GM12865 (cell line): Measurements from ENCODE around the gene HSD17B14.

Experiments used
- DNase-seq: peaks from one replicate; pipeline ENCODE4 v3.0.0; 2010; ENCODE audit warnings: low read depth
- H3K4me3 ChIP-seq: 2 replicates; pipeline ENCODE4 v1.5.1; 2011; ENCODE audit warnings: mild to moderate bottlenecking, low read depth, low read length, control low read depth
- TF ChIP-seq, protein P1 (sequence below): IDR thresholded peaks from 2 replicates; pipeline ENCODE4 v1.5.1; 2011; ENCODE audit warnings: low read length, control low read depth, low read depth, inconsistent platforms; ENCODE audit not compliant: insufficient read depth; ENCODE audit errors: missing control alignments

The HSD17B14 gene

GRCh38 chr19:48835734-48836088 lies 580 bp downstream of the HSD17B14 start:
- peak overlapping the region; percentile 36 for H3K4me3 ChIP-seq
- TF ChIP-seq, protein P1, sequence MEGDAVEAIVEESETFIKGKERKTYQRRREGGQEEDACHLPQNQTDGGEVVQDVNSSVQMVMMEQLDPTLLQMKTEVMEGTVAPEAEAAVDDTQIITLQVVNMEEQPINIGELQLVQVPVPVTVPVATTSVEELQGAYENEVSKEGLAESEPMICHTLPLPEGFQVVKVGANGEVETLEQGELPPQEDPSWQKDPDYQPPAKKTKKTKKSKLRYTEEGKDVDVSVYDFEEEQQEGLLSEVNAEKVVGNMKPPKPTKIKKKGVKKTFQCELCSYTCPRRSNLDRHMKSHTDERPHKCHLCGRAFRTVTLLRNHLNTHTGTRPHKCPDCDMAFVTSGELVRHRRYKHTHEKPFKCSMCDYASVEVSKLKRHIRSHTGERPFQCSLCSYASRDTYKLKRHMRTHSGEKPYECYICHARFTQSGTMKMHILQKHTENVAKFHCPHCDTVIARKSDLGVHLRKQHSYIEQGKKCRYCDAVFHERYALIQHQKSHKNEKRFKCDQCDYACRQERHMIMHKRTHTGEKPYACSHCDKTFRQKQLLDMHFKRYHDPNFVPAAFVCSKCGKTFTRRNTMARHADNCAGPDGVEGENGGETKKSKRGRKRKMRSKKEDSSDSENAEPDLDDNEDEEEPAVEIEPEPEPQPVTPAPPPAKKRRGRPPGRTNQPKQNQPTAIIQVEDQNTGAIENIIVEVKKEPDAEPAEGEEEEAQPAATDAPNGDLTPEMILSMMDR, result peak; percentile 98
- peak; percentile 95 for DNase-seq

DNA sequence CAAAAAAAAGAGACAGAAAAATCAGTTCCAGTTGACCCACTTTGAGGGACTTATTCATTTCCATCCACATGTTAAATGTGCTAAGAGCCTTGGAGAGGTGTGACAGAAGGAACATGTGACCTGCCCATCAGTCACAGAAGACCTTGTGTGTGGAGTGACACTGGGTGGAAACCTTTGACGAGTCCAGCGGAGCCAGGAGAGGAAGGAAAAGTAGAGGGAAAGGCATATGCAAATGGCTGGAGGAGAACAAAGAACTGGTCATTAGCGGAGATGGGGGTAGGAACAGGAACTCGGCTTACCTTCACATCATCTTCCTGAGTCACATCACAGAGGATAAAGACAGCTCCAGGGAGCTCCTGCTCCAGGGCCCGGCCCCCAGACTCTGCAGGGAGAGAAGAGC lies 2.3 kb downstream of the HSD17B14 start:
- no peak overlapping the region for H3K4me3 ChIP-seq
- no peak for DNase-seq
- TF ChIP-seq, protein P1, result no peak

GRCh38 chr19:48833049-48833448 lies 3.2 kb downstream of the HSD17B14 start:
- H3K4me3 ChIP-seq, result no peak overlapping the region
- TF ChIP-seq, protein P1, result no peak
- no peak for DNase-seq

GRCh38 chr19:48830965-48831364 lies 5.3 kb downstream of the HSD17B14 start:
- TF ChIP-seq, protein P1, result no peak
- DNase-seq, result no peak
- H3K4me3 ChIP-seq, result no peak overlapping the region

GRCh38 chr19:48830088-48830487 lies 6.2 kb downstream of the HSD17B14 start:
- TF ChIP-seq, protein P1, result no peak
- DNase-seq, result no peak

GRCh38 chr19:48826606-48827020 lies 9.7 kb downstream of the HSD17B14 start:
- no peak for DNase-seq
- TF ChIP-seq, protein P1, result no peak
- no peak overlapping the region for H3K4me3 ChIP-seq

More at GRCh38 chr19:48830088-48830487, 6.2 kb downstream of the HSD17B14 start:
- H3K4me3 ChIP-seq, result no peak overlapping the region

- no peak for DNase-seq
- no peak overlapping the region for H3K4me3 ChIP-seq
- TF ChIP-seq, protein P1, result no peak
Measured at GRCh38 chr19:48822514-48822913, 13.8 kb downstream of the HSD17B14 start.
